ENCODE data around the gene APOA1.

The APOA1 gene

GRCh38 chr11:116825854-116826750 is 11.3 kb downstream of the APOA1 start:
- H3K9ac ChIP-seq (ENCODE audit: low read depth, low read length, poor library complexity, severe bottlenecking): no peak overlapping the region

GRCh38 chr11:116825434-116825833 is 12.0 kb downstream of the APOA1 start:
- Histone ChIP-seq H3K4me3 (ENCODE audit: low read length, poor library complexity, severe bottlenecking) (no peak overlapping the region), H4K20me1 (ENCODE audit: insufficient read depth, low read length, poor library complexity, severe bottlenecking) (no peaks in the 10 kb centered on the region), H3K27me3 (ENCODE audit: insufficient read depth, low read length, poor library complexity, severe bottlenecking) (no peaks in the 10 kb centered on the region), H3K36me3 (ENCODE audit: insufficient read depth, low read length) (no peaks in the 10 kb centered on the region), H3K4me1 (ENCODE audit: insufficient read depth, low read length, poor library complexity, severe bottlenecking) (no peaks in the 10 kb centered on the region), H3K9me3 (ENCODE audit: insufficient read depth, low read depth, low read length) (no peaks in the 10 kb centered on the region), H3K9me2 (replicated peaks; ENCODE audit: low read depth, low read length) (no peaks in the 10 kb centered on the region), H3K4me2 (ENCODE audit: low read depth, low read length, poor library complexity, severe bottlenecking) (no peak overlapping the region), H3F3A (ENCODE audit: low read depth) (no peaks in the 10 kb centered on the region), H3K9ac (ENCODE audit: low read depth, low read length, poor library complexity, severe bottlenecking) (no peak overlapping the region), H3K79me2 (ENCODE audit: insufficient read depth, low read length) (no peaks in the 10 kb centered on the region), H2AFZ (ENCODE audit: low read length) (no peak overlapping the region; the same call in 1 of the 2 replicates)
- TF ChIP-seq CTCF (conservative IDR thresholded peaks at IDR 0.05; ENCODE audit: low read length): no peak
- no peak for TF ChIP-seq EZH2phosphoT487 (IDR thresholded peaks at IDR 0.05; ENCODE audit: borderline replicate concordance)

More at GRCh38 chr11:116825854-116826750, 11.3 kb downstream of the APOA1 start:
- H3K4me3 ChIP-seq (ENCODE audit: low read length, poor library complexity, severe bottlenecking): no peak overlapping the region
- no peak overlapping the region for H3K4me2 ChIP-seq (ENCODE audit: low read depth, low read length, poor library complexity, severe bottlenecking)
- no peaks in the 10 kb centered on the region for H3K9me2 ChIP-seq (replicated peaks; ENCODE audit: low read depth, low read length)
- no peaks in the 10 kb centered on the region for H3K9me3 ChIP-seq (ENCODE audit: insufficient read depth, low read depth, low read length)
- no peaks in the 10 kb centered on the region for H3K4me1 ChIP-seq (ENCODE audit: insufficient read depth, low read length, poor library complexity, severe bottlenecking)
- no peaks in the 10 kb centered on the region for H3K79me2 ChIP-seq (ENCODE audit: insufficient read depth, low read length)
- H2AFZ ChIP-seq (ENCODE audit: low read length): no peak overlapping the region; the same call in 1 of the 2 replicates
- H4K20me1 ChIP-seq (ENCODE audit: insufficient read depth, low read length, poor library complexity, severe bottlenecking): no peaks in the 10 kb centered on the region
- no peaks in the 10 kb centered on the region for H3K27me3 ChIP-seq (ENCODE audit: insufficient read depth, low read length, poor library complexity, severe bottlenecking)
- TF ChIP-seq CTCF (conservative IDR thresholded peaks at IDR 0.05; ENCODE audit: low read length): no peak
- TF ChIP-seq EZH2phosphoT487 (IDR thresholded peaks at IDR 0.05; ENCODE audit: borderline replicate concordance): no peak
- H3K36me3 ChIP-seq (ENCODE audit: insufficient read depth, low read length): no peaks in the 10 kb centered on the region
- no peaks in the 10 kb centered on the region for H3F3A ChIP-seq (ENCODE audit: low read depth)

- no peak within 1 kb of the TSS for H3K9ac ChIP-seq (ENCODE audit: low read depth, low read length, poor library complexity, severe bottlenecking)
- H3K4me2 ChIP-seq (ENCODE audit: low read depth, low read length, poor library complexity, severe bottlenecking): no peak within 1 kb of the TSS
- H3K9me2 ChIP-seq (replicated peaks; ENCODE audit: low read depth, low read length): no peaks in the 10 kb centered on the region
- H2AFZ ChIP-seq (ENCODE audit: low read length): no peak within 1 kb of the TSS
- TF ChIP-seq CTCF (conservative IDR thresholded peaks at IDR 0.05; ENCODE audit: low read length): no peak
- TF ChIP-seq EZH2phosphoT487 (IDR thresholded peaks at IDR 0.05; ENCODE audit: borderline replicate concordance): no peak
- no peaks in the 10 kb centered on the region for H3K9me3 ChIP-seq (ENCODE audit: insufficient read depth, low read depth, low read length)
- H4K20me1 ChIP-seq (ENCODE audit: insufficient read depth, low read length, poor library complexity, severe bottlenecking): no peaks in the 10 kb centered on the region
- H3K4me3 ChIP-seq (ENCODE audit: low read length, poor library complexity, severe bottlenecking): no peak within 1 kb of the TSS
- H3F3A ChIP-seq (ENCODE audit: low read depth): no peaks in the 10 kb centered on the region
- no peaks in the 10 kb centered on the region for H3K4me1 ChIP-seq (ENCODE audit: insufficient read depth, low read length, poor library complexity, severe bottlenecking)
- H3K79me2 ChIP-seq (ENCODE audit: insufficient read depth, low read length): no peaks in the 10 kb centered on the region
- no peaks in the 10 kb centered on the region for H3K27me3 ChIP-seq (ENCODE audit: insufficient read depth, low read length, poor library complexity, severe bottlenecking)
- no peaks in the 10 kb centered on the region for H3K36me3 ChIP-seq (ENCODE audit: insufficient read depth, low read length)
These were observed 14.2 kb downstream of the APOA1 start, which contains the start of gene APOA4 for GRCh38 chr11:116823031-116823843. Gene APOA4, minus strand, starts transcription at chr11:116823304. Its CDS starts 113 bp downstream, at chr11:116823191.

All from Loucy (cell line).